GM23338 (cell line): Measurements from ENCODE around the gene DHX38.

Experiments
- CREB1 ChIP-seq: fragments of 250-450 bp; sonication (Bioruptor Pico); IDR thresholded peaks from 2 replicates; pipeline ENCODE4 v1.5.0; 2020; ENCODE audit warnings: low read depth, mild to moderate bottlenecking, moderate library complexity
- EZH2 ChIP-seq: fragments of 200-600 bp; sonication (generic); IDR thresholded peaks from one replicate; pipeline ENCODE4 v1.8.0; 2017; ENCODE audit warnings: antibody characterized with exemption, mild to moderate bottlenecking, low read depth; ENCODE audit not compliant: unreplicated experiment
- EZH2phosphoT487 ChIP-seq: fragments of 200-600 bp; sonication (generic); IDR thresholded peaks from one replicate; pipeline ENCODE4 v1.8.1; 2018; ENCODE audit warnings: antibody characterized with exemption; ENCODE audit not compliant: unreplicated experiment
- JUNB ChIP-seq: IDR thresholded peaks from one replicate; pipeline ENCODE4 v1.6.1; 2016; ENCODE audit warnings: antibody characterized with exemption; ENCODE audit not compliant: unreplicated experiment
- NANOG ChIP-seq: IDR thresholded peaks from 2 replicates; pipeline ENCODE4 v1.6.1; 2016; ENCODE audit warnings: antibody characterized with exemption, borderline replicate concordance
- POLR2AphosphoS5 ChIP-seq: IDR thresholded peaks from 2 replicates; pipeline ENCODE4 v1.6.1; 2016; ENCODE audit warnings: antibody characterized with exemption, low read depth
- STAT1 ChIP-seq: IDR thresholded peaks from one replicate; pipeline ENCODE4 v1.6.1; 2016; ENCODE audit warnings: antibody characterized with exemption; ENCODE audit not compliant: unreplicated experiment
- ZNF331 ChIP-seq: fragments of 250-450 bp; sonication (Bioruptor Pico); IDR thresholded peaks from 2 replicates; pipeline ENCODE4 v1.5.0; 2020; ENCODE audit warnings: low read depth, mild to moderate bottlenecking, moderate library complexity
- TF ChIP-seq, protein P1 (sequence below), 2 experiments: fragments of 200-600 bp in 1 of 2; sonication (generic) in 1 of 2; conservative IDR thresholded peaks; 2 replicates each; pipeline versions ENCODE4 v1.5.1 to v1.6.1; 2016 to 2017; ENCODE audit warnings: antibody characterized with exemption in 2 of 2, low read depth in 2 of 2, mild to moderate bottlenecking in 2 of 2, moderate library complexity in 1 of 2
- TF ChIP-seq, protein P2 (sequence below): IDR thresholded peaks from one replicate; pipeline ENCODE4 v1.6.1; 2018; ENCODE audit warnings: antibody characterized with exemption; ENCODE audit not compliant: unreplicated experiment
- TF ChIP-seq, protein P3 (sequence below): IDR thresholded peaks from 2 replicates; pipeline ENCODE4 v1.6.1; 2016; ENCODE audit warnings: antibody characterized with exemption
- TF ChIP-seq, protein P4 (sequence below): fragments of 250-450 bp; sonication (Bioruptor Pico); IDR thresholded peaks from 2 replicates; pipeline ENCODE4 v1.5.0; 2020; ENCODE audit warnings: mild to moderate bottlenecking, moderate library complexity

DNA sequence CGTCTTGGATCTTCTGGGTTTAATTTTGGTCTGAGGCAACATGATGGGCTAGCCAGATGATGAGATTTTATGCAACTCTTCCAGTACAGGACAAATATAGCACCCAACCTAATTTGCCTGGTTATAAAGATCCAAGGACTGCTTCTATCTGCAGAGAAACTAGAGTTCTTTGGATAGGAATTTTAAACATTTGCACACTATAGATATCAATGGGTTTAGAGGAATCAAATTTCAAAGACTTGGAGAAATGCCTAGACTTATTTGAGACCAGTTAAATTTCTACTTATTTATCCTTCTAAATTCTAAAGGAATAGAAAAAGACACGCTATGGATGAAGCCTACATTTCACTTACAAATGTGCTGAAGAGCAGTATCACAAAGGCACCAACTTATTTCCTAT is 65.7 kb downstream of the DHX38 start:
- TF ChIP-seq, protein P1, sequence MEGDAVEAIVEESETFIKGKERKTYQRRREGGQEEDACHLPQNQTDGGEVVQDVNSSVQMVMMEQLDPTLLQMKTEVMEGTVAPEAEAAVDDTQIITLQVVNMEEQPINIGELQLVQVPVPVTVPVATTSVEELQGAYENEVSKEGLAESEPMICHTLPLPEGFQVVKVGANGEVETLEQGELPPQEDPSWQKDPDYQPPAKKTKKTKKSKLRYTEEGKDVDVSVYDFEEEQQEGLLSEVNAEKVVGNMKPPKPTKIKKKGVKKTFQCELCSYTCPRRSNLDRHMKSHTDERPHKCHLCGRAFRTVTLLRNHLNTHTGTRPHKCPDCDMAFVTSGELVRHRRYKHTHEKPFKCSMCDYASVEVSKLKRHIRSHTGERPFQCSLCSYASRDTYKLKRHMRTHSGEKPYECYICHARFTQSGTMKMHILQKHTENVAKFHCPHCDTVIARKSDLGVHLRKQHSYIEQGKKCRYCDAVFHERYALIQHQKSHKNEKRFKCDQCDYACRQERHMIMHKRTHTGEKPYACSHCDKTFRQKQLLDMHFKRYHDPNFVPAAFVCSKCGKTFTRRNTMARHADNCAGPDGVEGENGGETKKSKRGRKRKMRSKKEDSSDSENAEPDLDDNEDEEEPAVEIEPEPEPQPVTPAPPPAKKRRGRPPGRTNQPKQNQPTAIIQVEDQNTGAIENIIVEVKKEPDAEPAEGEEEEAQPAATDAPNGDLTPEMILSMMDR (conservative IDR thresholded peaks at IDR 0.05; ENCODE audit: low read depth in 2 of 2) = no peak
- TF ChIP-seq EZH2phosphoT487 = no peak
- TF ChIP-seq NANOG = no peak
- TF ChIP-seq, protein P2, sequence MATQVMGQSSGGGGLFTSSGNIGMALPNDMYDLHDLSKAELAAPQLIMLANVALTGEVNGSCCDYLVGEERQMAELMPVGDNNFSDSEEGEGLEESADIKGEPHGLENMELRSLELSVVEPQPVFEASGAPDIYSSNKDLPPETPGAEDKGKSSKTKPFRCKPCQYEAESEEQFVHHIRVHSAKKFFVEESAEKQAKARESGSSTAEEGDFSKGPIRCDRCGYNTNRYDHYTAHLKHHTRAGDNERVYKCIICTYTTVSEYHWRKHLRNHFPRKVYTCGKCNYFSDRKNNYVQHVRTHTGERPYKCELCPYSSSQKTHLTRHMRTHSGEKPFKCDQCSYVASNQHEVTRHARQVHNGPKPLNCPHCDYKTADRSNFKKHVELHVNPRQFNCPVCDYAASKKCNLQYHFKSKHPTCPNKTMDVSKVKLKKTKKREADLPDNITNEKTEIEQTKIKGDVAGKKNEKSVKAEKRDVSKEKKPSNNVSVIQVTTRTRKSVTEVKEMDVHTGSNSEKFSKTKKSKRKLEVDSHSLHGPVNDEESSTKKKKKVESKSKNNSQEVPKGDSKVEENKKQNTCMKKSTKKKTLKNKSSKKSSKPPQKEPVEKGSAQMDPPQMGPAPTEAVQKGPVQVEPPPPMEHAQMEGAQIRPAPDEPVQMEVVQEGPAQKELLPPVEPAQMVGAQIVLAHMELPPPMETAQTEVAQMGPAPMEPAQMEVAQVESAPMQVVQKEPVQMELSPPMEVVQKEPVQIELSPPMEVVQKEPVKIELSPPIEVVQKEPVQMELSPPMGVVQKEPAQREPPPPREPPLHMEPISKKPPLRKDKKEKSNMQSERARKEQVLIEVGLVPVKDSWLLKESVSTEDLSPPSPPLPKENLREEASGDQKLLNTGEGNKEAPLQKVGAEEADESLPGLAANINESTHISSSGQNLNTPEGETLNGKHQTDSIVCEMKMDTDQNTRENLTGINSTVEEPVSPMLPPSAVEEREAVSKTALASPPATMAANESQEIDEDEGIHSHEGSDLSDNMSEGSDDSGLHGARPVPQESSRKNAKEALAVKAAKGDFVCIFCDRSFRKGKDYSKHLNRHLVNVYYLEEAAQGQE = no peak
- TF ChIP-seq EZH2 = no peak
- TF ChIP-seq POLR2AphosphoS5 = no peak
- TF ChIP-seq, protein P3, sequence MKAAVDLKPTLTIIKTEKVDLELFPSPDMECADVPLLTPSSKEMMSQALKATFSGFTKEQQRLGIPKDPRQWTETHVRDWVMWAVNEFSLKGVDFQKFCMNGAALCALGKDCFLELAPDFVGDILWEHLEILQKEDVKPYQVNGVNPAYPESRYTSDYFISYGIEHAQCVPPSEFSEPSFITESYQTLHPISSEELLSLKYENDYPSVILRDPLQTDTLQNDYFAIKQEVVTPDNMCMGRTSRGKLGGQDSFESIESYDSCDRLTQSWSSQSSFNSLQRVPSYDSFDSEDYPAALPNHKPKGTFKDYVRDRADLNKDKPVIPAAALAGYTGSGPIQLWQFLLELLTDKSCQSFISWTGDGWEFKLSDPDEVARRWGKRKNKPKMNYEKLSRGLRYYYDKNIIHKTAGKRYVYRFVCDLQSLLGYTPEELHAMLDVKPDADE = no peak
- no peak for TF ChIP-seq CREB1
- no peak for TF ChIP-seq STAT1
- no peak for TF ChIP-seq JUNB
- TF ChIP-seq ZNF331 (CRISPR knock-in tag) = no peak
- TF ChIP-seq, protein P4, sequence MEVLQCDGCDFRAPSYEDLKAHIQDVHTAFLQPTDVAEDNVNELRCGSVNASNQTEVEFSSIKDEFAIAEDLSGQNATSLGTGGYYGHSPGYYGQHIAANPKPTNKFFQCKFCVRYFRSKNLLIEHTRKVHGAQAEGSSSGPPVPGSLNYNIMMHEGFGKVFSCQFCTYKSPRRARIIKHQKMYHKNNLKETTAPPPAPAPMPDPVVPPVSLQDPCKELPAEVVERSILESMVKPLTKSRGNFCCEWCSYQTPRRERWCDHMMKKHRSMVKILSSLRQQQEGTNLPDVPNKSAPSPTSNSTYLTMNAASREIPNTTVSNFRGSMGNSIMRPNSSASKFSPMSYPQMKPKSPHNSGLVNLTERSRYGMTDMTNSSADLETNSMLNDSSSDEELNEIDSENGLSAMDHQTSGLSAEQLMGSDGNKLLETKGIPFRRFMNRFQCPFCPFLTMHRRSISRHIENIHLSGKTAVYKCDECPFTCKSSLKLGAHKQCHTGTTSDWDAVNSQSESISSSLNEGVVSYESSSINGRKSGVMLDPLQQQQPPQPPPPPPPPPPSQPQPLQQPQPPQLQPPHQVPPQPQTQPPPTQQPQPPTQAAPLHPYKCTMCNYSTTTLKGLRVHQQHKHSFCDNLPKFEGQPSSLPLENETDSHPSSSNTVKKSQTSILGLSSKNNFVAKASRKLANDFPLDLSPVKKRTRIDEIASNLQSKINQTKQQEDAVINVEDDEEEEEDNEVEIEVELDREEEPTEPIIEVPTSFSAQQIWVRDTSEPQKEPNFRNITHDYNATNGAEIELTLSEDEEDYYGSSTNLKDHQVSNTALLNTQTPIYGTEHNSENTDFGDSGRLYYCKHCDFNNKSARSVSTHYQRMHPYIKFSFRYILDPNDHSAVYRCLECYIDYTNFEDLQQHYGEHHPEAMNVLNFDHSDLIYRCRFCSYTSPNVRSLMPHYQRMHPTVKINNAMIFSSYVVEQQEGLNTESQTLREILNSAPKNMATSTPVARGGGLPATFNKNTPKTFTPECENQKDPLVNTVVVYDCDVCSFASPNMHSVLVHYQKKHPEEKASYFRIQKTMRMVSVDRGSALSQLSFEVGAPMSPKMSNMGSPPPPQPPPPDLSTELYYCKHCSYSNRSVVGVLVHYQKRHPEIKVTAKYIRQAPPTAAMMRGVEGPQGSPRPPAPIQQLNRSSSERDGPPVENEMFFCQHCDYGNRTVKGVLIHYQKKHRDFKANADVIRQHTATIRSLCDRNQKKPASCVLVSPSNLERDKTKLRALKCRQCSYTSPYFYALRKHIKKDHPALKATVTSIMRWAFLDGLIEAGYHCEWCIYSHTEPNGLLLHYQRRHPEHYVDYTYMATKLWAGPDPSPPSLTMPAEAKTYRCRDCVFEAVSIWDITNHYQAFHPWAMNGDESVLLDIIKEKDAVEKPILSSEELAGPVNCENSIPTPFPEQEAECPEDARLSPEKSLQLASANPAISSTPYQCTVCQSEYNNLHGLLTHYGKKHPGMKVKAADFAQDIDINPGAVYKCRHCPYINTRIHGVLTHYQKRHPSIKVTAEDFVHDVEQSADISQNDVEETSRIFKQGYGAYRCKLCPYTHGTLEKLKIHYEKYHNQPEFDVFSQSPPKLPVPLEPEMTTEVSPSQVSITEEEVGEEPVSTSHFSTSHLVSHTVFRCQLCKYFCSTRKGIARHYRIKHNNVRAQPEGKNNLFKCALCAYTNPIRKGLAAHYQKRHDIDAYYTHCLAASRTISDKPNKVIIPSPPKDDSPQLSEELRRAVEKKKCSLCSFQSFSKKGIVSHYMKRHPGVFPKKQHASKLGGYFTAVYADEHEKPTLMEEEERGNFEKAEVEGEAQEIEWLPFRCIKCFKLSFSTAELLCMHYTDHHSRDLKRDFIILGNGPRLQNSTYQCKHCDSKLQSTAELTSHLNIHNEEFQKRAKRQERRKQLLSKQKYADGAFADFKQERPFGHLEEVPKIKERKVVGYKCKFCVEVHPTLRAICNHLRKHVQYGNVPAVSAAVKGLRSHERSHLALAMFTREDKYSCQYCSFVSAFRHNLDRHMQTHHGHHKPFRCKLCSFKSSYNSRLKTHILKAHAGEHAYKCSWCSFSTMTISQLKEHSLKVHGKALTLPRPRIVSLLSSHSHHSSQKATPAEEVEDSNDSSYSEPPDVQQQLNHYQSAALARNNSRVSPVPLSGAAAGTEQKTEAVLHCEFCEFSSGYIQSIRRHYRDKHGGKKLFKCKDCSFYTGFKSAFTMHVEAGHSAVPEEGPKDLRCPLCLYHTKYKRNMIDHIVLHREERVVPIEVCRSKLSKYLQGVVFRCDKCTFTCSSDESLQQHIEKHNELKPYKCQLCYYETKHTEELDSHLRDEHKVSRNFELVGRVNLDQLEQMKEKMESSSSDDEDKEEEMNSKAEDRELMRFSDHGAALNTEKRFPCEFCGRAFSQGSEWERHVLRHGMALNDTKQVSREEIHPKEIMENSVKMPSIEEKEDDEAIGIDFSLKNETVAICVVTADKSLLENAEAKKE (CRISPR knock-in tag) = no peak
